Neural crest cell (in vitro differentiated cells): ENCODE results near the gene CCL21. TPM values are rescaled to one million over a fixed set of nuclear protein-coding genes. Genes with fewer than 3 reads are reported as not detected.

Source experiments
- DNase-seq: peaks from one replicate; pipeline ENCODE4 v3.0.0; 2021; ENCODE audit warnings: low read depth, mixed read lengths, low spot score
- H3K27ac Mint-ChIP-seq: one replicate; pipeline ENCODE4 v1.8.0; 2021; ENCODE audit warnings: mild to moderate bottlenecking, mixed read lengths; ENCODE audit not compliant: unreplicated experiment
- H3K27me3 Mint-ChIP-seq: 2 replicates; pipeline ENCODE4 v1.8.0; 2021; ENCODE audit warnings: low read depth, mild to moderate bottlenecking, mixed read lengths
- H3K36me3 Mint-ChIP-seq: 2 replicates; pipeline ENCODE4 v1.8.0; 2021; ENCODE audit warnings: low read depth, mild to moderate bottlenecking, mixed read lengths
- H3K4me1 Mint-ChIP-seq: 2 replicates; pipeline ENCODE4 v1.8.0; 2021; ENCODE audit warnings: mixed read lengths
- H3K4me3 Mint-ChIP-seq: one replicate; pipeline ENCODE4 v1.8.0; 2021; ENCODE audit warnings: mild to moderate bottlenecking, mixed read lengths
- H3K9me3 Mint-ChIP-seq: 2 replicates; pipeline ENCODE4 v1.8.0; 2021; ENCODE audit warnings: mixed read lengths
- total RNA-seq: library from RNA; stranded (reverse); gene quantifications from 2 replicates; pipeline ENCODE4 v1.2.1, GENCODE V29; 2021
- TF ChIP-seq, protein P1 (sequence below): fragments of 200-600 bp; sonication (generic); conservative IDR thresholded peaks from 2 replicates; pipeline ENCODE4 v1.5.0; 2021; ENCODE audit warnings: antibody characterized with exemption, mild to moderate bottlenecking

The CCL21 gene
- total RNA-seq, 1 donor from 2014 or later, result not detected

DNA sequence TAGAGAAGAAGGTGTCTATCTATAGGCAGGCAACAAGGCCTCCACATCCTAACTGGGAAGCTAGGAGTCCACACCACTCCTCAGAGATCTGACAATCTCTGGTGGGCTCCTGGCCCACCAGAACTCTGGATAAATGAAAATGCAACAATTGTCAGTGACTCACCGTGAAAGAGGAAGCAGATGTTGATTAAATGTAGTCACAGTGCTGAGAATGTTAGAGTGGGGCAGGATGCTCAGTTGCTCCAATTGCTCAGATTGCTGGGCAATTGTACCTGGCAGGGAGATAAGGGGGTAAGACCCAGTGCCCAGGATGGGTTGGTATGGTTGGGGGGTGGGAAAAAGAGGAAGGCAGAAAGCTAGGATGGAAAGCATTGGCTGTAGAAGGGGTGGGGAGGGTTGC lies 23.2 kb downstream of the CCL21 start:
- Mint-ChIP-seq H3K4me3 (no peak overlapping the region), H3K36me3 (peaks cover 3% of the 10 kb centered on the region), H3K27me3 (no peaks in the 10 kb centered on the region), H3K4me1 (peaks cover 4% of the 10 kb centered on the region), H3K9me3 (no peaks in the 10 kb centered on the region), H3K27ac (no peak overlapping the region)
- no peak for DNase-seq
- TF ChIP-seq, protein P1, sequence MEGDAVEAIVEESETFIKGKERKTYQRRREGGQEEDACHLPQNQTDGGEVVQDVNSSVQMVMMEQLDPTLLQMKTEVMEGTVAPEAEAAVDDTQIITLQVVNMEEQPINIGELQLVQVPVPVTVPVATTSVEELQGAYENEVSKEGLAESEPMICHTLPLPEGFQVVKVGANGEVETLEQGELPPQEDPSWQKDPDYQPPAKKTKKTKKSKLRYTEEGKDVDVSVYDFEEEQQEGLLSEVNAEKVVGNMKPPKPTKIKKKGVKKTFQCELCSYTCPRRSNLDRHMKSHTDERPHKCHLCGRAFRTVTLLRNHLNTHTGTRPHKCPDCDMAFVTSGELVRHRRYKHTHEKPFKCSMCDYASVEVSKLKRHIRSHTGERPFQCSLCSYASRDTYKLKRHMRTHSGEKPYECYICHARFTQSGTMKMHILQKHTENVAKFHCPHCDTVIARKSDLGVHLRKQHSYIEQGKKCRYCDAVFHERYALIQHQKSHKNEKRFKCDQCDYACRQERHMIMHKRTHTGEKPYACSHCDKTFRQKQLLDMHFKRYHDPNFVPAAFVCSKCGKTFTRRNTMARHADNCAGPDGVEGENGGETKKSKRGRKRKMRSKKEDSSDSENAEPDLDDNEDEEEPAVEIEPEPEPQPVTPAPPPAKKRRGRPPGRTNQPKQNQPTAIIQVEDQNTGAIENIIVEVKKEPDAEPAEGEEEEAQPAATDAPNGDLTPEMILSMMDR, result no peak

DNA sequence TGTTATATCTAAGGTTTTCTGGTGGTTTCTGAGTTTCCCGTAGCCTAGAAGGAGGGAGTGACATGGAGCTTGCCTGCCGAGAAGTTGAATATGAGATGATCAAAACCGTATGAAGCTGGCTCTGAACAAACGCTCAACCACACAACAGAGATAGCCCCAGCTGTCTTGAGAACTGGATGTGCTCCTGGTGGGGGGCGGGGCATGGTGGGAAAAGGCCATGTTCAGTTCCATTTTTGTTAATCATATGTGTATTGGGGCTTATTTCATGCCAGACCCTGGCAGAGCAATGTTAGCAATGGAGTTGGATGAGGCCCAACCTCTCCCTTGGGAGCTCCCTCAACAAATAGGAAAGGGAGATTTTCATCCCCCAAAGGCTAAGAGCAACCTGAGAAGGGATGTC lies 23.7 kb downstream of the CCL21 start:
- TF ChIP-seq, protein P1, result no peak
- Mint-ChIP-seq H3K27ac (peak overlapping the region; percentile 47), H3K36me3 (peaks cover 3% of the 10 kb centered on the region), H3K4me1 (peaks cover 4% of the 10 kb centered on the region), H3K9me3 (no peaks in the 10 kb centered on the region), H3K27me3 (no peaks in the 10 kb centered on the region), H3K4me3 (no peak overlapping the region)
- no peak for DNase-seq

DNA sequence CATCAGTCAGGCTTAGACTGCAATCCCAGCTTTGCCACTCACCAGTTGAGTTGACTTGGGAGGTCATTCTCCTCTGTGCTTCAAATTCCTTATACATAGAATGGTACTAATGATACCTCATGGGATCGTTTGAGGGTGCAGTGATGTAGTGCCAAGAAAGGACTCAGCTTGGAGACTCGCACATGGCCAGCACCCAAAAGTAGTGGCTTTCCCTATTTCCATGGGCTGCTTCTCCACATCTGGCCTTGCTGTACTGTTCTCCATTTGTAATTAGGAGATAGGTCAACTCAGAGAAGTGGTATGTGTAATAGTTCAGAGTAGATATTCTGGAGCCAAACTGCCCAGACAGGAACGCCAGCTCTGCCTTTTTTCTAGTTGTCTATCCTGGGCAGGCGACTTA lies 24.3 kb downstream of the CCL21 start:
- no peaks in the 10 kb centered on the region for H3K27me3 Mint-ChIP-seq
- H3K9me3 Mint-ChIP-seq, result no peaks in the 10 kb centered on the region
- DNase-seq, result no peak
- H3K27ac Mint-ChIP-seq, result no peak overlapping the region
- TF ChIP-seq, protein P1, result no peak
- peaks cover 4% of the 10 kb centered on the region for H3K4me1 Mint-ChIP-seq
- no peak overlapping the region for H3K4me3 Mint-ChIP-seq
- H3K36me3 Mint-ChIP-seq, result peaks cover 8% of the 10 kb centered on the region

DNA sequence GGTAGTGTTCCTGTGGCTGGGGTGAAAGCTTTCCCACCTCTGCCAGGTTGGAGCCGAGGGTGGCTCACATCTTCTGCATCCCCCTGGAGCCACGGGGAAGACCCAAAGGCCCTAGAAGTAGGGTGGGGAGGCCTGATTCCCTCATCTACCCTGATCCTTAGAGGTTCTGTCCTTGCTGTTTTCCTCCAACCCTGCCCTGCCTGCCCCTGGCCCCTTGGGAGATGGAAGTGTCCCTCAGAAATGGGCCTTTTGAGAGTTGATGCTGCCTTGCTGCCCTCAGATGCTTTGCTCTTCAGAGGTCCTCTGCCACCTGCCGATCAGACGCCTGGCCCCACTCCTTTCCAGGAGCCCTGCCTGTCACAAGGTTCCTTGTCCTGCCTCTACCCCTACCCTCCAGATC lies 25.1 kb downstream of the CCL21 start:
- H3K9me3 Mint-ChIP-seq, result no peaks in the 10 kb centered on the region
- no peaks in the 10 kb centered on the region for H3K27me3 Mint-ChIP-seq
- no peak overlapping the region for H3K4me3 Mint-ChIP-seq
- DNase-seq, result no peak
- H3K36me3 Mint-ChIP-seq, result peaks cover 8% of the 10 kb centered on the region
- peaks cover 4% of the 10 kb centered on the region for H3K4me1 Mint-ChIP-seq
- no peak overlapping the region for H3K27ac Mint-ChIP-seq
- TF ChIP-seq, protein P1, result no peak

DNA sequence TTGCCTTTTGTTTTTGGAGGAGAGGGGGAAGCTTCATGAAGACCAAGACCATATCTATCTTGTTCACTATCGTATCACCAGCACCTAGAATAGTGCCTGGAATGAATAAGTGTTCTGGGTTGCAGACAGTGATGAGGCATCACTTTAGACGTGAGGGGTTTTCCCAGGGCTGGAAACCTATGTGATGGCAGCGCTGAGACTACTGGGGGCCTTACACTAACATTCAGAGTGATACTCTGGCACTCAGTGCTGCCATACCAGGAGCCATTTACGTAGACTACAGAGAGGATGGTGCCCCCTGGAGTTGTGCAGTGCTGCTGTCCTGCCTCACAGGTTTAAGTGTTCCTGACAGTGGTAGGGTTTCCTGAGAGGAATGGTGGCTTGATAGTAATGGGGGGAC lies 25.8 kb downstream of the CCL21 start:
- TF ChIP-seq, protein P1, result no peak
- Mint-ChIP-seq H3K27ac (no peak overlapping the region), H3K27me3 (no peaks in the 10 kb centered on the region), H3K4me3 (no peak overlapping the region), H3K36me3 (peaks cover 8% of the 10 kb centered on the region), H3K9me3 (no peaks in the 10 kb centered on the region), H3K4me1 (peaks cover 4% of the 10 kb centered on the region)
- no peak for DNase-seq

DNA sequence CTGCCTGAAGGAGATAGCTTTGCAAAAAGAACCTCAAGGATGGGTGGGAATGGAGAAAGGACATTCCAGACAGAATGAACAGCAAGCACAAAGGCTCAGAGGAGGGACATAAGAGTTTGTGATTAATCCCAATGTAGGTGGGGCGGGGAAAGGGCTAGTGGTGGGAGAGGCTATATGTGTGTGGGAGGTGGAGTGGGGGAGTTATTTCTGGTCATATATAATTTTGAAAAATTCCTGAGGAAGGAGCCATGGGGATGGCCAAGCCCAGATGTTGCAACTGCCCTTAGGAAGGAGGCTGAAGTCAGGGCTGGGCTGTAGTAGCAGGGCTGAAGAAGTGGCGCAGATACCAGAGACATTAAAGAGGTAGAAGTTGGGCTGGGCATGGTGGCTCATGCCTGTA lies 34.1 kb downstream of the CCL21 start:
- H3K36me3 Mint-ChIP-seq, result peaks cover 2% of the 10 kb centered on the region
- DNase-seq, result no peak
- TF ChIP-seq, protein P1, result no peak

More for the DNA sequence above, 34.1 kb downstream of the CCL21 start:
- H3K27me3 Mint-ChIP-seq, result no peaks in the 10 kb centered on the region
- no peaks in the 10 kb centered on the region for H3K9me3 Mint-ChIP-seq
- no peak overlapping the region for H3K4me3 Mint-ChIP-seq
- peaks cover 9% of the 10 kb centered on the region for H3K4me1 Mint-ChIP-seq
- H3K27ac Mint-ChIP-seq, result no peak overlapping the region
